ENCODE results near the gene SREBF2.

SREBF2 gene

GRCh38 chr22:41820447-41820846 is 12.5 kb upstream of the SREBF2 start:
- no peak for TF ChIP-seq CTCF (conservative IDR thresholded peaks at IDR 0.05; ENCODE audit: low read depth, low read length)
- no peak for DNase-seq (ENCODE audit: low read depth)
- H3K4me3 ChIP-seq (ENCODE audit: low read length), result no peak overlapping the region

GRCh38 chr22:41821471-41822316 is 11.2 kb upstream of the SREBF2 start:
- TF ChIP-seq CTCF (conservative IDR thresholded peaks at IDR 0.05; ENCODE audit: low read depth, low read length), result no peak
- H3K4me3 ChIP-seq (ENCODE audit: low read length), result no peak overlapping the region
- DNase-seq (ENCODE audit: low read depth), result no peak

- H3K4me3 ChIP-seq (ENCODE audit: low read length), result no peak overlapping the region
- DNase-seq (ENCODE audit: low read depth), result peak; percentile 42
- peak; percentile 56 for TF ChIP-seq CTCF (conservative IDR thresholded peaks at IDR 0.05; ENCODE audit: low read depth, low read length)
Observed at GRCh38 chr22:41822317-41823057, 10.4 kb upstream of the SREBF2 start.

- TF ChIP-seq CTCF (conservative IDR thresholded peaks at IDR 0.05; ENCODE audit: low read depth, low read length), result no peak
- no peak overlapping the region for H3K4me3 ChIP-seq (ENCODE audit: low read length)
- DNase-seq (ENCODE audit: low read depth), result no peak
Observed at GRCh38 chr22:41823797-41824196, 9.1 kb upstream of the SREBF2 start.

- DNase-seq (ENCODE audit: low read depth), result no peak
- TF ChIP-seq CTCF (conservative IDR thresholded peaks at IDR 0.05; ENCODE audit: low read depth, low read length), result no peak
- H3K4me3 ChIP-seq (ENCODE audit: low read length), result no peak overlapping the region
Observed at GRCh38 chr22:41825376-41825775, 7.5 kb upstream of the SREBF2 start.

- H3K4me3 ChIP-seq (ENCODE audit: low read length), result no peak overlapping the region
- no peak for DNase-seq (ENCODE audit: low read depth)
- TF ChIP-seq CTCF (conservative IDR thresholded peaks at IDR 0.05; ENCODE audit: low read depth, low read length), result no peak
Observed at GRCh38 chr22:41826021-41826420, 6.9 kb upstream of the SREBF2 start.
